Adrenal gland (tissue), 19 donors: ENCODE measurements around the gene LAPTM4A. TPM values are rescaled to one million over a fixed set of nuclear protein-coding genes. Genes with fewer than 3 reads are reported as not detected.

Experiments used
- DNase-seq, 7 donors: peaks; one replicate each; pipeline ENCODE4 v3.0.0-alpha.2; 2019 to 2020
- H3K27ac ChIP-seq, 5 donors: fragments of 200-600 bp; sonication (generic) in 4 of 5; 1 replicate in 3 of 5; 2 replicates in 2 of 5; pipeline versions ENCODE4 v1.5.1 to v1.8.0; 2016 to 2020; ENCODE audit warnings: mild to moderate bottlenecking in 1 of 5
- H3K27me3 ChIP-seq: fragments of 200-600 bp; 2 replicates; pipeline ENCODE4 v1.8.0; 2021
- H3K36me3 ChIP-seq, 2 donors: fragments of 200-600 bp; replicated peaks in 1 of 2; 1 replicate in 1 of 2; 2 replicates in 1 of 2; pipeline versions ENCODE4 v1.5.1 to v1.8.0; 2018 to 2022
- H3K4me1 ChIP-seq, 2 donors: fragments of 200-600 bp; replicated peaks in 1 of 2; 1 replicate in 1 of 2; 2 replicates in 1 of 2; pipeline versions ENCODE4 v1.5.1 to v1.8.0; 2018 to 2021
- H3K4me3 ChIP-seq, 4 donors: fragments of 200-600 bp; sonication (generic) in 3 of 4; one replicate each; pipeline ENCODE4 v1.5.1; 2016 to 2018
- H3K9me3 ChIP-seq, 3 donors: fragments of 200-600 bp; sonication (generic) in 1 of 3; replicated peaks in 1 of 3; 1 replicate in 2 of 3; 2 replicates in 1 of 3; pipeline versions ENCODE4 v1.5.1 to v1.8.0; 2016 to 2021
- POLR2A ChIP-seq, 2 donors: fragments of 450-650 bp; IDR thresholded peaks; one replicate each; pipeline ENCODE4 v1.6.1; 2017; ENCODE audit warnings: antibody characterized with exemption in 2 of 2, mild to moderate bottlenecking in 2 of 2, moderate library complexity in 1 of 2
- WGBS, 4 donors: extraction: QIAGEN DNeasy Blood & Tissue Kit in 2 of 4; methylation state at CpG; one replicate each; pipeline versions ENCODE4 v1.1.5 to v1.1.7; 2013 to 2017; 5-methylcytosine and 5-hydroxymethylcytosine counted together
- intact Hi-C, 2 donors: fragments of 100-400 bp; cut with DNase I; formaldehyde crosslinking; loops; one replicate each; pipeline versions ENCODE4 v1.14.1 to v1.15.0; 2022 to 2023
- long read RNA-seq, 10 donors: library from polyadenylated mRNA in 3 of 10; unstranded in 2 of 10; stranded (forward) in 1 of 10; transcript quantifications; one replicate each; pipeline ENCODE4 v2.0.0 and lab custom pipeline, GENCODE V29; 2021 to 2026
- polyA plus RNA-seq, 3 donors: library from polyadenylated mRNA; stranded (reverse); fragments of 200-250 nt in 2 of 3; fragments of 350-450 nt in 1 of 3; fragmentation: Illumina TruSeq in 1 of 3; extraction: RNeasy Lipid Tissue Mini Kit (QIAGEN cat#74804) in 1 of 3; gene quantifications; one replicate each; pipeline ENCODE4 v1.2.3, GENCODE V29; 2013 to 2014
- total RNA-seq, 9 donors: library from RNA; depleted of rRNA in 4 of 9; stranded (reverse); fragments of >200 nt in 4 of 9; fragments of 120-200 nt in 1 of 9; fragmentation: NEBNext Ultra II Directional in 1 of 9; extraction: Animal tissue kit (Norgen Biotek cat#: 25700) in 1 of 9; gene quantifications; one replicate each; pipeline versions ENCODE4 v1.1.0 to v1.2.4, GENCODE V29; 2013 to 2023
- TF ChIP-seq, protein P1 (sequence below), 6 experiments: fragments of 450-650 bp in 4 of 6; fragments of 200-600 bp in 2 of 6; sonication (generic) in 1 of 6; IDR thresholded peaks; 1 replicate in 5 of 6; 2 replicates in 1 of 6; pipeline versions ENCODE4 v1.5.1 to v1.8.0; 2016 to 2021; ENCODE audit warnings: antibody characterized with exemption in 6 of 6, mild to moderate bottlenecking in 2 of 6, moderate library complexity in 1 of 6
- donor health status: healthy with polysubstance abuse.
- donor health status: Bipolar disorder and iron deficiency.
- donor health status: DM: yes; HTN: yes; CAD: no.
- donor health status: DM: no; HTN: no; CAD: no.
- donor health status: DM: no; HTN: no; CAD: no.
- donor health status: DM: yes; HTN: yes; CAD: no.

Gene LAPTM4A
- total RNA-seq: 100 to 1,000 TPM; 196 to 356 (median 238) TPM
- polyA plus RNA-seq: 100 to 1,000 TPM in 1 of 3 donors, 10 to 100 TPM in 2; 58.8 to 684 (median 96.4) TPM
- long read RNA-seq, donor 1, transcript LAPTM4A-201 (7 exons, 1,765 nt): major isoform, 377 of 533 reads
- long read RNA-seq, donor 1, partial matches to known transcripts: 140 of 533 reads
- long read RNA-seq, donor 1, other reads (novel, unspliced or antisense): 13 of 533 reads
- long read RNA-seq, donor 2, transcript LAPTM4A-202 (3 exons, 487 nt): minor isoform, 5 of 488 reads
- long read RNA-seq, donor 2, transcript LAPTM4A-201 (7 exons, 1,765 nt): major isoform, 333 of 488 reads
- long read RNA-seq, donor 2, partial matches to known transcripts: 138 of 488 reads
- long read RNA-seq, donor 2, other reads (novel, unspliced or antisense): 12 of 488 reads
- long read RNA-seq, donor 3, transcript LAPTM4A-201 (7 exons, 1,765 nt): major isoform, 203 of 278 reads
- long read RNA-seq, donor 3, partial matches to known transcripts: 63 of 278 reads
- long read RNA-seq, donor 3, other reads (novel, unspliced or antisense): 9 of 278 reads
- long read RNA-seq, donor 4, transcript LAPTM4A-201 (7 exons, 1,765 nt): major isoform, 560 of 583 reads
- long read RNA-seq, donor 4, partial matches to known transcripts: 5 of 583 reads
- long read RNA-seq, donor 4, other reads (novel, unspliced or antisense): 18 of 583 reads
- long read RNA-seq, donor 5, transcript LAPTM4A-201 (7 exons, 1,765 nt): major isoform, 442 of 453 reads
- long read RNA-seq, donor 5, partial matches to known transcripts: 0 of 453 reads
- long read RNA-seq, donor 5, other reads (novel, unspliced or antisense): 11 of 453 reads
- long read RNA-seq, donor 6, transcript LAPTM4A-201 (7 exons, 1,765 nt): major isoform, 205 of 218 reads
- long read RNA-seq, donor 6, partial matches to known transcripts: 6 of 218 reads
- long read RNA-seq, donor 6, other reads (novel, unspliced or antisense): 5 of 218 reads
- long read RNA-seq, donor 7, transcript LAPTM4A-201 (7 exons, 1,765 nt): major isoform, 114 of 184 reads
- long read RNA-seq, donor 7, partial matches to known transcripts: 66 of 184 reads
- long read RNA-seq, donor 7, other reads (novel, unspliced or antisense): 0 of 184 reads
- long read RNA-seq, donor 8, transcript LAPTM4A-201 (7 exons, 1,765 nt): major isoform, 476 of 773 reads
- long read RNA-seq, donor 8, transcript LAPTM4A-202 (3 exons, 487 nt): minor isoform, 5 of 773 reads
- long read RNA-seq, donor 8, partial matches to known transcripts: 272 of 773 reads
- long read RNA-seq, donor 8, other reads (novel, unspliced or antisense): 20 of 773 reads
- long read RNA-seq, donor 9, transcript LAPTM4A-201 (7 exons, 1,765 nt): major isoform, 288 of 426 reads
- long read RNA-seq, donor 9, transcript LAPTM4A-202 (3 exons, 487 nt): minor isoform, 6 of 426 reads
- long read RNA-seq, donor 9, partial matches to known transcripts: 126 of 426 reads
- long read RNA-seq, donor 9, other reads (novel, unspliced or antisense): 6 of 426 reads
- long read RNA-seq, donor 10, transcript LAPTM4A-201 (7 exons, 1,765 nt): major isoform, 128 of 176 reads
- long read RNA-seq, donor 10, partial matches to known transcripts: 41 of 176 reads
- long read RNA-seq, donor 10, other reads (novel, unspliced or antisense): 5 of 176 reads

GRCh38 chr2:20051532-20052228 is at the start of gene LAPTM4A:
LAPTM4A (minus strand) TSS chr2:20051628; CDS start chr2:20051520, 108 bp downstream.
- TF ChIP-seq POLR2A (IDR thresholded peaks at IDR 0.05): peak; percentile 73 to 91
- TF ChIP-seq, protein P1, sequence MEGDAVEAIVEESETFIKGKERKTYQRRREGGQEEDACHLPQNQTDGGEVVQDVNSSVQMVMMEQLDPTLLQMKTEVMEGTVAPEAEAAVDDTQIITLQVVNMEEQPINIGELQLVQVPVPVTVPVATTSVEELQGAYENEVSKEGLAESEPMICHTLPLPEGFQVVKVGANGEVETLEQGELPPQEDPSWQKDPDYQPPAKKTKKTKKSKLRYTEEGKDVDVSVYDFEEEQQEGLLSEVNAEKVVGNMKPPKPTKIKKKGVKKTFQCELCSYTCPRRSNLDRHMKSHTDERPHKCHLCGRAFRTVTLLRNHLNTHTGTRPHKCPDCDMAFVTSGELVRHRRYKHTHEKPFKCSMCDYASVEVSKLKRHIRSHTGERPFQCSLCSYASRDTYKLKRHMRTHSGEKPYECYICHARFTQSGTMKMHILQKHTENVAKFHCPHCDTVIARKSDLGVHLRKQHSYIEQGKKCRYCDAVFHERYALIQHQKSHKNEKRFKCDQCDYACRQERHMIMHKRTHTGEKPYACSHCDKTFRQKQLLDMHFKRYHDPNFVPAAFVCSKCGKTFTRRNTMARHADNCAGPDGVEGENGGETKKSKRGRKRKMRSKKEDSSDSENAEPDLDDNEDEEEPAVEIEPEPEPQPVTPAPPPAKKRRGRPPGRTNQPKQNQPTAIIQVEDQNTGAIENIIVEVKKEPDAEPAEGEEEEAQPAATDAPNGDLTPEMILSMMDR (IDR thresholded peaks at IDR 0.05): peak in 5 of 6 experiments; percentile 21 to 61 (median 44)
- intact Hi-C loops: loop anchor here in 1 of 2 donors (5.0 kb wide), 1 partner anchor 34 kb away; no protein-coding TSS in a partner anchor

GRCh38 chr2:20100711-20101110 is 49.3 kb upstream of the LAPTM4A start:
- no peaks in the 10 kb centered on the region for H3K9me3 ChIP-seq
- WGBS, 4 donors: 64 to 67% (median 65%) methylated on average over 4 of the region's 4 CpGs
- H3K4me3 ChIP-seq: no peak overlapping the region
- TF ChIP-seq, protein P1 (IDR thresholded peaks at IDR 0.05): no peak
- H3K4me1 ChIP-seq: no peaks in the 10 kb centered on the region
- no peaks in the 10 kb centered on the region for H3K27me3 ChIP-seq
- DNase-seq: no peak
- intact Hi-C loops: no loop called here
- no peak overlapping the region for H3K27ac ChIP-seq
- no peaks in the 10 kb centered on the region for H3K36me3 ChIP-seq

More at GRCh38 chr2:20051532-20052228, at the start of gene LAPTM4A:
- Histone ChIP-seq H3K27me3 (no peaks in the 10 kb centered on the region), H3K36me3 (no peaks in the 10 kb centered on the region), H3K4me1 (peaks cover 17 to 31% of the 10 kb centered on the region in 2 donors), H3K27ac (peak within 1 kb of the TSS; percentile 97 to 99 (median 98)), H3K4me3 (peak within 1 kb of the TSS; percentile 43 to 92 (median 92)), H3K9me3 (no peaks in the 10 kb centered on the region)
- DNase-seq: peak; percentile 98 to 100 (median 99)
- 0% methylated on average over 29 to 45 of the region's 45 CpGs for WGBS, 4 donors

- intact Hi-C loops: loop anchor here in 1 of 2 donors (5.0 kb wide), 1 partner anchor 142 kb away; no protein-coding TSS in a partner anchor
- no peak overlapping the region for H3K27ac ChIP-seq
- WGBS, 4 donors: 86 to 90% (median 88%) methylated on average over 6 of the region's 6 CpGs
Observed at GRCh38 chr2:20099780-20100179, 48.4 kb upstream of the LAPTM4A start.

More at GRCh38 chr2:20099780-20100179, 48.4 kb upstream of the LAPTM4A start:
- Histone ChIP-seq H3K4me1 (no peaks in the 10 kb centered on the region), H3K4me3 (no peak overlapping the region), H3K27me3 (no peaks in the 10 kb centered on the region), H3K9me3 (no peaks in the 10 kb centered on the region), H3K36me3 (no peaks in the 10 kb centered on the region)
- DNase-seq: no peak
- no peak for TF ChIP-seq POLR2A (IDR thresholded peaks at IDR 0.05)
- TF ChIP-seq, protein P1 (IDR thresholded peaks at IDR 0.05): no peak
